ENCODE data around the gene COL4A5.
A peak's percentile ranks its signal among the peaks of the same experiment; 100 is the strongest.

The COL4A5 gene

GRCh38 chrX:108527724-108528123, 88.1 kb downstream of the COL4A5 start:
- H3K4me3 ChIP-seq (ENCODE audit: low read length): no peak overlapping the region
- H3K9me2 ChIP-seq (replicated peaks; ENCODE audit: control insufficient read depth, low read length): no peaks in the 10 kb centered on the region
- H3K4me1 ChIP-seq (ENCODE audit: control insufficient read depth, low read length): no peaks in the 10 kb centered on the region
- no peak overlapping the region for H3K27ac ChIP-seq (ENCODE audit: low read depth, low read length)
- H4K20me1 ChIP-seq (ENCODE audit: control insufficient read depth, insufficient read depth, low read depth, low read length): no peaks in the 10 kb centered on the region
- no peaks in the 10 kb centered on the region for H3F3A ChIP-seq (ENCODE audit: control insufficient read depth, insufficient read depth)
- no peaks in the 10 kb centered on the region for H3K9me3 ChIP-seq (ENCODE audit: control insufficient read depth, insufficient read depth, low read length)
- no peaks in the 10 kb centered on the region for H3K36me3 ChIP-seq (ENCODE audit: control insufficient read depth, low read length)
- TF ChIP-seq EZH2phosphoT487 (IDR thresholded peaks at IDR 0.05; ENCODE audit: borderline replicate concordance, low read length) (no peak), CTCF (IDR thresholded peaks at IDR 0.05; ENCODE audit: low read depth, low read length, poor library complexity, severe bottlenecking) (no peak)
- no peaks in the 10 kb centered on the region for H3K79me2 ChIP-seq (ENCODE audit: control insufficient read depth, low read length)
- no peaks in the 10 kb centered on the region for H3K27me3 ChIP-seq (ENCODE audit: control insufficient read depth, low read length)
- no peak overlapping the region for H3K4me2 ChIP-seq (ENCODE audit: low read length)

GRCh38 chrX:108537005-108537404, 97.4 kb downstream of the COL4A5 start:
- Histone ChIP-seq H3K9me3 (ENCODE audit: control insufficient read depth, insufficient read depth, low read length) (no peaks in the 10 kb centered on the region), H3K9me2 (replicated peaks; ENCODE audit: control insufficient read depth, low read length) (no peaks in the 10 kb centered on the region), H3K4me1 (ENCODE audit: control insufficient read depth, low read length) (no peaks in the 10 kb centered on the region)

GRCh38 chrX:108541286-108541685, 101.6 kb downstream of the COL4A5 start:
- H3K4me1 ChIP-seq (ENCODE audit: control insufficient read depth, low read length): no peaks in the 10 kb centered on the region
- no peaks in the 10 kb centered on the region for H4K20me1 ChIP-seq (ENCODE audit: control insufficient read depth, insufficient read depth, low read depth, low read length)
- H3K4me2 ChIP-seq (ENCODE audit: low read length): no peak overlapping the region
- H3F3A ChIP-seq (ENCODE audit: control insufficient read depth, insufficient read depth): no peaks in the 10 kb centered on the region
- H3K27me3 ChIP-seq (ENCODE audit: control insufficient read depth, low read length): no peaks in the 10 kb centered on the region
- H3K9me2 ChIP-seq (replicated peaks; ENCODE audit: control insufficient read depth, low read length): no peaks in the 10 kb centered on the region
- TF ChIP-seq CTCF (IDR thresholded peaks at IDR 0.05; ENCODE audit: low read depth, low read length, poor library complexity, severe bottlenecking) (no peak), EZH2phosphoT487 (IDR thresholded peaks at IDR 0.05; ENCODE audit: borderline replicate concordance, low read length) (no peak)
- H3K79me2 ChIP-seq (ENCODE audit: control insufficient read depth, low read length): no peaks in the 10 kb centered on the region
- H3K9me3 ChIP-seq (ENCODE audit: control insufficient read depth, insufficient read depth, low read length): no peaks in the 10 kb centered on the region
- H3K27ac ChIP-seq (ENCODE audit: low read depth, low read length): no peak overlapping the region
- no peaks in the 10 kb centered on the region for H3K36me3 ChIP-seq (ENCODE audit: control insufficient read depth, low read length)
- no peak overlapping the region for H3K4me3 ChIP-seq (ENCODE audit: low read length)

More at GRCh38 chrX:108537005-108537404, 97.4 kb downstream of the COL4A5 start:
- no peaks in the 10 kb centered on the region for H3K79me2 ChIP-seq (ENCODE audit: control insufficient read depth, low read length)
- no peaks in the 10 kb centered on the region for H3K27me3 ChIP-seq (ENCODE audit: control insufficient read depth, low read length)
- no peaks in the 10 kb centered on the region for H4K20me1 ChIP-seq (ENCODE audit: control insufficient read depth, insufficient read depth, low read depth, low read length)
- no peak overlapping the region for H3K27ac ChIP-seq (ENCODE audit: low read depth, low read length)
- TF ChIP-seq EZH2phosphoT487 (IDR thresholded peaks at IDR 0.05; ENCODE audit: borderline replicate concordance, low read length) (no peak), CTCF (IDR thresholded peaks at IDR 0.05; ENCODE audit: low read depth, low read length, poor library complexity, severe bottlenecking) (peak; percentile 46)
- H3K4me2 ChIP-seq (ENCODE audit: low read length): no peak overlapping the region
- H3K36me3 ChIP-seq (ENCODE audit: control insufficient read depth, low read length): no peaks in the 10 kb centered on the region
- no peak overlapping the region for H3K4me3 ChIP-seq (ENCODE audit: low read length)
- H3F3A ChIP-seq (ENCODE audit: control insufficient read depth, insufficient read depth): no peaks in the 10 kb centered on the region

- TF ChIP-seq EZH2phosphoT487 (IDR thresholded peaks at IDR 0.05; ENCODE audit: borderline replicate concordance, low read length): no peak
- TF ChIP-seq CTCF (IDR thresholded peaks at IDR 0.05; ENCODE audit: low read depth, low read length, poor library complexity, severe bottlenecking): no peak
- Histone ChIP-seq H3K4me1 (ENCODE audit: control insufficient read depth, low read length) (no peaks in the 10 kb centered on the region), H3K4me2 (ENCODE audit: low read length) (no peak overlapping the region)
Observed at GRCh38 chrX:108557580-108557979, 117.9 kb downstream of the COL4A5 start.

More at GRCh38 chrX:108557580-108557979, 117.9 kb downstream of the COL4A5 start:
- no peaks in the 10 kb centered on the region for H3K9me2 ChIP-seq (replicated peaks; ENCODE audit: control insufficient read depth, low read length)
- H3F3A ChIP-seq (ENCODE audit: control insufficient read depth, insufficient read depth): no peaks in the 10 kb centered on the region
- no peak overlapping the region for H3K27ac ChIP-seq (ENCODE audit: low read depth, low read length)
- H3K36me3 ChIP-seq (ENCODE audit: control insufficient read depth, low read length): no peaks in the 10 kb centered on the region
- no peaks in the 10 kb centered on the region for H3K27me3 ChIP-seq (ENCODE audit: control insufficient read depth, low read length)
- no peaks in the 10 kb centered on the region for H3K79me2 ChIP-seq (ENCODE audit: control insufficient read depth, low read length)
- no peaks in the 10 kb centered on the region for H3K9me3 ChIP-seq (ENCODE audit: control insufficient read depth, insufficient read depth, low read length)
- H3K4me3 ChIP-seq (ENCODE audit: low read length): no peak overlapping the region
- no peaks in the 10 kb centered on the region for H4K20me1 ChIP-seq (ENCODE audit: control insufficient read depth, insufficient read depth, low read depth, low read length)

All from DOHH2 (cell line).